ENCODE data around the gene TM2D3.
"Not testable (repeated sequence)": the region's sequence is repeated elsewhere in the genome, so short reads cannot be mapped to it uniquely, and the experiment has no call there.

Gene TM2D3

DNA sequence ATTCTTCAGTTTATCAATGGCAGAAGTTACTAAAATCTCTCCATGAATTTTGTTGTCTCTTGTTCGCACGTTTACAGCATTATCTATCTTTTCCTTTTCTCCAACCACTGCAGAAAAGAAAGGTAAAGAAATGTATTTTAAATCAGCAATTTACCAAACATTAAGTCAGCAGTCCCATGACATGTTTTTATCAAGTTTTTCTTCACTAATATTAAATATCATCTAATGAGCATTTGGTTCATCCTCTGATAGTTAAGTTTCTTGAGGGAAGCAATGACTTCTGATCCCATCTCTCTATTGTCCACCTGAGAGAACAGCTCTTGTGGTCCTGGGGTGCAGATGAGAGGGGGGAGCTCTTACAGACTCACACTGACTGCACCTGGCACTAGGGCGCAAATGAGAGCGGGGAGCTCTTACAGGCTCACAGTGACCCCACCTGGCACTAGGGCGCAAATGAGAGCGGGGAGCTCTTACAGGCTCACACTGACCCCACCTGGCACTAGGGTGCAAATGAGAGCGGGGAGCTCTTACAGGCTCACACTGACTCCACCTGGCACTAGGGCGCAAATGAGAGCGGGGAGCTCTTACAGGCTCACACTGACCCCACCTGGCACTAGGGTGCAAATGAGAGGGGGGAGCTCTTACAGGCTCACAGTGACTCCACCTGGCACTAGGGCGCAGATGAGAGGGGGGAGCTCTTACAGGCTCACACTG, 2.6 kb upstream of the TM2D3 start:
- peak; percentile 38 for DNase-seq

DNA sequence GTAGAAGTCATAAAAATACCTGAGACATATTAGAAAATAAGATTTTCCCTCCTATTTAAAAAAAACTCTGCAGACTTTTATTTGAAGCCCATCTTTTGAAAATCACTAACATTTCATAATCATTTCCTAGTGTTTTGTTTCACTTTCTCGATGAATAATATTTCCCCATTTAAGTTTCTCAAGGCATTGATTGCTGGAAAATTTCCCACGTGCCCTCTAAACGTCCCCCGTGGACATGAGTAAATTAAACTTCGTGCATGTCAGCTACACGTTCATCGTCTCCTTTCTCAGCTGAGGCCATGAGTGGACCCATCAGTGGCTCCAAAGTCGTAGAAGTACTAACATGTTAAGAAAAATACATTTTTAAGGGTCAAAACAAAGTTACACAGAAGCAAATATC, 2.0 kb upstream of the TM2D3 start:
- no peak for DNase-seq

DNA sequence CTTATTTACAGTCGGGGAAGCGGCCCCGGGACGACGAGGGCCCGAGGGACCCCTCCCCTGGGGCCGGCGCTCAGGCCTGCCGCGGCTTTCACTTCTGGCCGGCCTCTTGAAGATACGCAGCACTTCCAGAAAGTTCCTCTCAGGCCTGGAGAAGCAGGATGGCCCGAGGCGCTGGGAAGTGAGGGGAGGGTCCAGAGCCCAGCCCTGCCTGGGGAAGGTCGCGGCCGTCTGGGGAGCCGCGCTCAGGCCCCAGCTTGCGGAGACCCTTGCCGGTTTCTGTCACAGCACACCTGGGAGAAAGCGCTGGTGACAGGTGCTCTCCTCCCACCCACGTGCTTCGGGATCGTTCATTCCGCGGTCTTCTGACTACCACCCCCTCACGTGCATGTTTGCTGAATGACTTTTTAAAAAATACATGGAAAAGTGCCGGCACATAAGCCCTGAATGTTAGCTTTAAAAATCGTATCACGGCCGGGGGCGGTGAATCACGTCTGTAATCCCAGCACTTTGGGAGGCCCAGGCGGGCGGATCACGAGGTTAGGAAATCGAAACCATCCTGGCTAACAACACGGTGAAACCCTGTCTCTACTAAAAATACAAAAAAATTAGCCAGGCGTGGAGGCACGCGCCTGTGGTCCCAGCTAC, 727 bp upstream of the TM2D3 start:
- DNase-seq = peak; percentile 29

DNA sequence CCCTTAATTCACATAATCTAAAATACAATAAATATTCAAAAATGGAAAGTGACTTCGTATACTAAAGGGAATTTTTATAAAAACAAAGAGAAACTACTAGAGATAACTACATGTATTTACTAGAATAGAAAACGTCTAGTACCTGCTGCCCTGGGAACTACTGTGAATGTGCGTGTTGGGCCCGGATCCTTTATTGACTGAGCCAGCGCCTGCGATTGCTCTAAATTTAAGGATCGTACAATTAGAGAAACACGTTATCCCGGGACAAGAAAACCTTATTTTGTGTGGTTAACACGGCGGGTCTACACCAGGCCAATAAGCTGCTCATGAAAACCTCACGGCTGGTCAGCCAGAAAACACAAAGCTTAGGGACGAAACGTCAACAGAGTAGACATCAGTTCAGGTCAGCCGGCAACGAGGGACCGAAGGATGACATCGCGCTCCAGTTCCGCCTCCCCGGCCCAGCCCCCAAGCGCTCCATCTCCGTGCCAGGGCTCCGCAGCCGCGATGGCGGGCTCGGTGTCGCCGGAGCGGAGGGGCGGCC, 555 bp downstream of the TM2D3 start:
- no peak for DNase-seq

DNA sequence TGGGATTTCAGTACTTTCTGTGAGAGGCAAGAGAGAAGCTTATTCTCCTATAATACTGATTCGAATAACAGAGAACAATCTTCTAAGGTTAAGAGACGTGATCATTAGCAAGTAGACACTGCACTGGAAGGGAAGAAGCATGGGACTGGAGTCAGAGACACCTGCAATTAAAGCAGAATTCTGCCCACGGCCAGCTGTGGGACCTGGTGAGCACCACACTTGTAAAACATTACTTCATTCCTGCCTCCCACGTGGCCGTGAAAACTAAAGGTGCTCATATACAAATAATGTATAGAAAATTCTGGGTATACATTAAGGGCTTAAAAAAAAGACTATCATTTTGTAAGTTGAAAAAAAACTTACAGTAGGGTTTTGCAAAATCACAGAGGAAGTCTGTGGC, 2.0 kb downstream of the TM2D3 start:
- DNase-seq = no peak

DNA sequence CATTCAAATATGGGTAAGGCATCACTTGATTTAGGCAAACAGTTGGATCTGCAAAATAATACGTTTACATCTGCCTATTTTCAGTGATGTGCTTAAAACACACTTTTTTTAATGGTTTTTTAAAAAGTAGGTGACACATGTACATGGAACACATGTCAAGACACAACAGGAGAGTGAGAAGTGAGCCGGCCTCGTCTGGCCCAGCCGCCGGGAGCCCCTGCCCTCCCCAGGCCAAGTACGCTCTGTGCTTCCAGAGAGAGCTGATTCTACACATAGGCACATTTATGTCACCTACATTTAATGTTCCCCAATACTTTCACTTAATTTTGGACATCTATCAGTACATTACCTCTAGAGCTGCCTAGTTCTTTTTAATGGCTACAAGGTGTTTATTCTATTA, 3.8 kb downstream of the TM2D3 start:
- DNase-seq = no peak

DNA sequence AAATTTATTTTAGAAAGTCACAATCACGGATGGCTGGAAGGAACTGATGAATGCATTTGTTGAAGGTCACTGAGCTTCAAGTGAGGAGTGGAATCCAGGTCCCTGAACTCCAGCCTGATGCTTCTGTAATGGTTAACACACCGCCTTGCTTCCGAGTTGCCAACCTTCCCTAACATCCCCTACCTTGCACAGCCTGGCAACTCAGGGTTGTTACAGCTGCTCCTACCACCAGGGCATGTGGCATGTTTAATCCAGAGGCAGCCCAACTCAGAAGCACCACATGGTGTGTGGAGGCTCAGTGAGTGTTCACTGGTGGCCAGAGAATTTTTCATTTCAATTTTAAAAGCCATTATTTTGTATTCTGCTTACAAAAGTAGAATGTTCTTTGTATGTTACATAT, 4.9 kb downstream of the TM2D3 start:
- DNase-seq = no peak

DNA sequence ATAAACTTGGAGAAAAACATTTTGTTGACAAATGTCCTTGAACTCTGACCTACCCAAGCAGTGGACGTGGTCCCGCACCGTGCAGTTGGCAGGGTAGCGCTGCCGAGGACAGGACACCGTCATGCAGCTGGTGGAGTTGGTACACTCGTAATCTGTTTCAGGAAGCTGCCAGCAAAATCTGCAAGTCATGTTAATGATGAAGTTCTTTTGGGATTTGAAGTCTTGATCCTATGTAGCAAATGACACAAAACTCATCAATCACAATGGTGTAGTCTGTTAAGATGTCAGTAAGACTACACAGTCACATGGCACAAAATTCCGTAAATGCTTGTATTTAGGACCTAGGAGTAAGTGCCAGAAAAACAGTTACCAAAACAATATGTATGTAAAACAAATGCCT, 5.5 kb downstream of the TM2D3 start:
- DNase-seq = no peak

DNA sequence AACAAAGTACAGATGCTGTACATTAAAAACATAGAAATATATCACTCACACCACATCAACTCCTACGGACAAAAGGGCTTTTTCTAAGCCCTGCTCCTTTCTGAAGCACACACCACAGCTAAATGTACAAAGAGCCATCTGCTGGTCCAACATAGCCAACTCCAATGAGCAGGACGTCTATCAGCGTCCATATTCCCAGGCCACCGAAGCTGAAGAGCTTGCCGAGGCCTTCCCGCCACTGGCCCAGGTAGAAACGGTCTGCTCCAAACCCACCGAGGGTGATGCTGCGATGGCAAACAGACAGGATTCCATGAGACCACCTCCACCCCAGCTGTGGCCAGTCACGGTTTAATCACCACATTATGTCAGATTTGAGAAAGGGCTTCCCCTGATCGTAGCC, 9.8 kb downstream of the TM2D3 start:
- DNase-seq = no peak

DNA sequence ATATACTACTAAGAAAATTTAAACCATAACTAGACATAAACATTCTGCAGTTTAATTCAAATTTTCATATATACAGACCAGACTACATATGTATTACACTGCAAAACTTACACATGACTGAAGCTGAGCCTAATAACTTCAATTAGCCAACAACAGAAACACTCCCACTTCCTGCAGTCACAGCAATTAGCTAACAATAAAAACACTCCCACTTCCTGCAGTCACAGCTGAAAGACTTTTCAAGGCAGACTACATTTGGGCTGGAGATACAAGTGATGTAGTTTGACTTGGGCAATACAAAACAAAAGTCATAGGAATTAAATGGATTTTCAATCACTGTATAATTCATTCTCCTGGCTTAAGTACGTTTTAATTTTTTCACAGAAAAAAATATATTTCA, 10.3 kb downstream of the TM2D3 start:
- no peak for DNase-seq

DNA sequence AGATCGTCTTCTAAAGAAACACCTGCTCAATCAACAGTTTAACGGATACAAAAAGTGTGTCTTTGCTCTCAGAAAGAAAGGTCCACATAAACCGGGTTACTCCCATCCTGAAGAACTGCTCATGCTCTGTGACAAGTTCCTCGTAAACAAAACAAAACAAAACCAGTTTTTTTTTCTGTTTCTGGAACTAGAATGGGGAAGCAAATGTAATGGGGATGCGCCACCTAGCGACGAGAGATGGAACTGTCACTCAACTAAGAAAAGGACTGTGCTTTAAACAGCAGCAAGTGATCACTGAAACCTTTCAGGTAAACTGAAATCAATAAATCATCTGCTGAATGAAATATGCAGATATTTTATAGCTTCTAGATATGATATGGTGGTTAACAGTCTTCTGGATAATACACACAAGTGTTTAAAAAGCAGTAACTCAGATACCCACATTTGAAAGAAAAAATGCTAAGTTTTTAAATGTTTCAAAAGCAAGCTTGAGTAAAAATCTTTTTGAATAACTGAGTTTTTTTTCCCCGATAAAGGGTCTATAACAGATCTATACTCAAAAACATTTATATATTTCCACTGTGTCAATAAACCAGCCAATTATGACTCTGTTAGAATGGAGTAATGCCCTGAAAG, 10.9 kb downstream of the TM2D3 start:
- DNase-seq = peak; percentile 80

DNA sequence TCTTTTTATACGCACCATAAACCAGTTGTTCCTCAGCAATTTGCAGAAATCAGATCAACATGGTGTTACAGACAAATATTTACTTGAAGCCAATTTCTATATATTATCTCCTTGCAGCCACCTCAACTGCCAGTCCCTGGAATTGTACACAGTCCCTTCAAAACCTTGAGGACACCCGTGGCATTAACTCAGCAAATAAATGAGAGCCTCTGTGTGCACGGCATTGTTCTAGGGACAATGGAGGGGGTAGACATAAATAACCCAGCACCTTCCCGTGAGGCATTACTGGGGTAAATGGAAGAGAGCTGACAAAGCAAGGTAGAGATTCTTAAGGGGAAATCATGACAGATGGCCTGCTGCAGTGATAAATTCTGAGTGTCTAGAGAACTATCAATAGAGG, 12.5 kb downstream of the TM2D3 start:
- DNase-seq = no peak

DNA sequence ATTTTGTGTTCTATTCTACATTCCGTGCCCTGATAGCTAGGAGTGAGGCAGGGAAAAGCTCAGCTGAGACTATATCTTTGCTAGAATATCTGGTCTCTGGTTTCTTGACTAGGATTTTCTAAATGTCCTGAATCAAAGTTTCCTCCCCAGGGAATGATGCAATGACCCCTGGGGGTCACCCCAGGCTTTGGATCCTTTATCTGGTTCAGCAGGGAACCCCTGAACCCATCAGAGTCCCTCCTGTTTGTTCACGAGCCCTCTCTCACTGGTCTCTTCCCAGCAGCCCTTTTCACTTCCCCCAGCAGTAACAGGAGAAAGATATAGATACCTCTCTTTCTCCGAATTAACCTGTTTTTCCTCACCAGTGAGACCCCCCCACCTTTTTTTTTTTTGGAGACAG, 14.3 kb downstream of the TM2D3 start:
- no peak for DNase-seq

DNA sequence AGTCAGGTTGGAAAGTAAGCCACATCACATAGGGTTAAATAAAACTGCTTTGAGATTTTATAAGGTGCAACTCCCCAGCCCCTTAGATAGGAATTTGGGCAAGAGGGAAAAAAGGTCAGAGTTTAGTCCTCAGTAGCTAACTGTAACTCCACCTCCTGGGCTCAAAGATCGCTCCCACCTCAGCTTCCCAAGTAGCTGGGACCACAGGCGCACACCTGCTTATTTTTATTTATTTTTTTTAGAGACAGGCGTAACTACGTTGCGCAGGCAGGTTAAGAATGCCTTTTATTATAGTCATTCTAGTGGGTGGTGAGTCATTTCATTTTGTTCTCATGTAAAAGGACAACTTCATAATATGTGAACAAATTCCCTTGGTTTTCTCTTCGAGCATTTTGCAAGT, 14.7 kb downstream of the TM2D3 start:
- no peak for DNase-seq

DNA sequence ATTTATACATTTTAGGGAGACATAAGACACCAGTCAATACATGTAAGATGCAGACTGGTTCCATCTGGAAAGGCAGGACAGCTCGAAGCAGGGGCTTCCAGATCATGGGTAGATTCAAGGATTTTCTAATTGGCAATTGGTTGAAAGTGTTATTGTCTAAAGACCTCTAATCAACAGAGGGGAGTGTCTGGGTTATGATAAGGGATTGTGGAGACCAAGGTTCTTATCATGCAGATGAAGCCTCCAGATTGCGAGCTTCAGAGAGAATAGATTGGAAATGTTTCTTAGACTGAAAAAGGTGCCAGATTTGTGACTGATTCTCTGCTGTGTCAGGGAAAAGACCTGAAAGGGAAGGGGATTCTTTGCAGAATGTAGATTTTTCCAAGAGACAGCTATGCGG, 15.1 kb downstream of the TM2D3 start:
- no peak for DNase-seq

DNA sequence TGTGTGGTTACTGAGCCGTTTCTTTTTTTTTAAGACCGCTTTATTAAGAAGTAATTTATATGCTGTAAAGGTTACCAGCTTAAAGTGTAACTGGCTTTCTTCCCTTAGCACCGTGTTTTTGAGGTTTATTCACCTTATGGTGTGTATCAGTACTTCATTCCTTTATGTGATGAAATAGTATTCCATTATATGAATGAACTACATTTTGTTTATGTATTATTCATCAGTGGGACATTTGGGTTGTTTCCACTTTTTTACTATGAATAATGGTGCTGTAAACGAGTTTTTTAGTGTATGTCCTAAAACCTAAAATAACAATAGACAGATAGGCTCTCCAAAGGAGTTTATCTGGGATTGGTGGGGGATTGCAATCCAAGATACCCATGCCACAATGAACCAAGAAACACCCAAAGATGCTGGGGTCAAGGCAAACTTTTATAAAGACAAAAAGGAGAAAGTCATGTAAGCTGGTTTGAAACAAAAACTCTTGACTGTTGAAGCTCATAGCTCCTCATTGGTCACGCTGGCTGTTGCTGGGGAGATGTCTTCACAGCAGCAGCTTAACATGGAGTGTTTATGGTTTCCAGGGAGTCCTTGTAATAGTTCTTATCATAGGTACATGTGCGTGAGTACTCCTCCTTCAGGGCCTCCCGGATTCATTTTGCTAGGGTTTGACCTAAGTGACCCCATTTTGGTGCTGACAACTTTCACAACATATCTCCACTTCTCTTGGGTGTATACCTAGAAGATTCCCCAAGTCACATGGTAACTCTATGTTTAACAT, 16.0 kb downstream of the TM2D3 start:
- DNase-seq = no peak

DNA sequence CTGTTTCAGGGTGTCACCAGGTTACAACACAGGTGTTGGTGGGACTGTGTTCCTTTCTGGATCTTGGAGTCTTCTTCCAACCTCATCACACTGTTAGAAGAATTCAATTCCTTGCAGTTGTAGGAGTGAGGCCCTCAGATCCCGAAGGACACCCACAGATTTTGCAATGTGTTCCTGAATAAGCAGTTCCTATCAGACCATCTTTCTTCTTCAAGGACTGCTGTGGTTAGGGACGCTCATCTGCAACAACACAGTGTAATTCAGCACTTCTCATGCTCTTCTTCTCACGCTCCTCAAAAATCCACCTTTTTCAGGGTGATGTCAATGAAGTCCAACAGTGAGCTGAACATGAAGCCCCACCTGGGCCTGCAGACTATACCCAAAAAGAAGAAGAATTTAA, 18.8 kb downstream of the TM2D3 start:
- DNase-seq = no peak

DNA sequence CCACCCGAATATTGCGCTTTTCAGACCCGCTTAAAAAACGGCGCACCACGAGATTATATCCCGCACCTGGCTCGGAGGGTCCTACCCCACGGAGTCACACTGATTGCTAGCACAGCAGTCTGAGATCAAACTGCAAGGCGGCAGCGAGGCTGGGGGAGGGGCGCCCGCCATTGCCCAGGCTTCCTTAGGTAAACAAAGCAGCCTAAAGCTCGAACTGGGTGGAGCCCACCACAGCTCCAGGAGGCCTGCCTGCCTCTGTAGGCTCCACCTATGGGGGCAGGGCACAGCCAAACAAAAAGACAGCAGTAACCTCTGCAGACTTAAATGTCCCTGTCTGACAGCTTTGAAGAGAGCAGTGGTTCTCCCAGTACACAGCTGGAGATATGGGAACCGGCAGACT, 25.5 kb downstream of the TM2D3 start:
- DNase-seq = not testable (repeated sequence)

DNA sequence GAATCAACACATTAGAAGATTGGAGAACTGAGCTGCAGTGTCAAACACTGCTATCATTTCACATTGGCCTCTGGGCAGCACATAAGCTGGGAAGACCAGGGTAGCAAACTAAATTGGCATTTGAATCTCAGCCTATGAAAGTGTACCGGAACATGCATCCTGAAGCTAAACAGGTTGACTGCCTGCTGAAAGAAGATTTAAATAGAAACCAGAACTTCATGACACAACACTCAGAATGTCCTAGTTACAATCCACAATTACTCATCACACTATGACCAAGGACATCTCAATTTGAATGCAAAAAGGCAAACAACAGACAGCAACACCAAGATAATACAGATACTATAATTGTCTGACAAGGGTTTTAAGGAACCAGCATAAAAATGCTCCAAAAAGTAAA, 26.2 kb downstream of the TM2D3 start:
- no peak for DNase-seq

DNA sequence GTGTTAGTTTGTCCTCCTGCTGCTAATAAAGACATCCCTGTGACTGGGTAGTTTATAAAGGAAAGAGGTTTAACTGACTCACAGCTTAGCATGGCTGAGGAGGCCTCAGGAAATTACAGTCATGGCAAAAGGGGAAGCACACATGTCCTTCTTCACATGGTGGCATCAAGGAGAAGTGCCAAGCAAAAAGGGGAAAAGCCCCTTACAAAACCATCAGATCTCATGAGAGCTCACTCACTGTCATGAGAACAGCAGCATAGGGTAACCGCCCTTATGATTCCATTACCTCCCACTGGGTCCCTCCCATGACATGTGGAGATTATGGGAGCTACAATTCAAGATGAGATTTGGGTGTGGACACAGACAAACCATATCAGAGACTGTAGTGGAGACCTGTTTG, 27.0 kb downstream of the TM2D3 start:
- DNase-seq = no peak

DNA sequence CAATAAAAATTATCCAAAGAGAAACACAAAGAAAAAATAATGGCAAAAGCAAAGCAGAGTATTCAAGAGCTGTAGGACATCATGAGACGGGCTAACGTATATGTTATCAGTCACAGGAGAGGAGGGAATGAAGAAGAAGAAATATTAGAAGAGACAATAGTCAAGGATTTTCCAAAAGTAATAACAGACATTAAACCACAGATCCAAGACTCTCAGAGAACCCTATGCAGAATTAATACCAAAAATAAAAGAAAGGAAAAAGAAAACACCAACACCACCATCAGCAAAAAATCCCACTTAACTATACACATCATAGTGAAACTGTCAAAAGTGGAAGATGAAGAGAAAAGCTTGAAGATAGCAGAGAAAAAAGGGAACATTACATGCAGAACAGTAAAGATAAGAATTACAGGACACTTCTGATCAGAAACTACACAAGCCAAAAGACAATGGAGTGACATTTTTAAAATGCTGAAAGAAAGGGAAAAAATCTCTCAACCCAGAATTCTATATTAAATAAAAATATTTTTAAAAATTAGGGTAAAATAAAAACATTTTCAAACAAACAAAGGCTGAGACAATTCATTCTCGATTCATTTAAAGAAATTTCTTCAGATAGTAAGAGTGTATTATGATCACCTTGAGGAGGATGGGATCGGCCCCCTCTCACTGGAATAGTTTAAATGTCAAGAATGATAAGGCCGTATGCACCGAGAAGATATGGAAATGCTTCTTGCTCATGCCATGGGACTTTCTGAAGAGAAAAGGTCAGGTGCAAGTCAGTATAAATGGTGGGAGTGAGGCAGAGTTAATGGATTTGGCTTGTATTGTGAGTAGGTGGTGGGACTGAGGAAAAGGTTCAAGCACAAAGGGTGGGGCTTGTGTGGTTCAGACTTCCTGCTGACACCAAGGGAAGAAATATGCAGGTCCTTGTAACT, 28.5 kb downstream of the TM2D3 start:
- DNase-seq = no peak

DNA sequence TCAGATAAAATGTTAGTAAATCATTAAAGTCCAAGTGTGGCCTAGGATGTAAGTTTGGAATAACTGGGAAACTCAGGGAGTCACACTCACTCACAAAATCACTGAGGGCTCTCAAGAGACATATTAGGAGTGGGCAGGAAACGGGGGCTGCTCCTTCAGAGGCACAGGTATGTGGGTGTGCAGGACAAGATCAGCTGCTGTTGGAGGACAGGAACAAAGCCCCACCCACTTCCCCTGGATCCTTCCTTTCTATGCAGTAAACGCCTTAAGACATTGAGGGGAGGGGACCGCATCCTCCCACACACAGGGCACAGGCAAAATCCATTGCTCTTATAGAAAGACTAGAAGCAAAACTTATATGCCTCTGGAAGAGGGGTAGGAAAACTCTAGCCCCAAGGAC, 30.2 kb downstream of the TM2D3 start:
- DNase-seq = no peak
